HG02884 (cell line): ENCODE data around the gene KCNA3.

ENCODE experiments used
- ATAC-seq: cut with Tn5 transposase; IDR thresholded peaks from one replicate; pipeline ENCODE4 v1.9.1; 2021; ENCODE audit warnings: mild to moderate bottlenecking, moderate library complexity; ENCODE audit not compliant: unreplicated experiment

Gene KCNA3

GRCh38 chr1:110639724-110640386 lies 34.9 kb downstream of the KCNA3 start:
- ATAC-seq = no peak

GRCh38 chr1:110638556-110638955 lies 36.2 kb downstream of the KCNA3 start:
- ATAC-seq = no peak

- no peak for ATAC-seq
Observed at GRCh38 chr1:110638058-110638457, 36.7 kb downstream of the KCNA3 start.

- ATAC-seq = no peak
Observed at GRCh38 chr1:110637475-110637874, 37.3 kb downstream of the KCNA3 start.

- ATAC-seq = no peak
Observed at GRCh38 chr1:110636149-110636935, 38.4 kb downstream of the KCNA3 start.

GRCh38 chr1:110635434-110635833 lies 39.3 kb downstream of the KCNA3 start:
- no peak for ATAC-seq

GRCh38 chr1:110634455-110635311 lies 40.1 kb downstream of the KCNA3 start:
- ATAC-seq = peak; percentile 73

GRCh38 chr1:110634086-110634454 lies 40.7 kb downstream of the KCNA3 start:
- ATAC-seq = no peak

GRCh38 chr1:110633646-110634030 lies 41.1 kb downstream of the KCNA3 start:
- no peak for ATAC-seq

- ATAC-seq = no peak
Observed at GRCh38 chr1:110631836-110632620, 42.7 kb downstream of the KCNA3 start.

- ATAC-seq = peak; percentile 44
Observed at GRCh38 chr1:110630839-110631663, 43.7 kb downstream of the KCNA3 start.

- ATAC-seq = no peak
Observed at GRCh38 chr1:110628323-110629105, 46.2 kb downstream of the KCNA3 start.

GRCh38 chr1:110627764-110628163 lies 47.0 kb downstream of the KCNA3 start:
- ATAC-seq = no peak

- ATAC-seq = no peak
Observed at GRCh38 chr1:110626889-110627288, 47.9 kb downstream of the KCNA3 start.
